A673 (cell line): ENCODE results near the gene METTL1.
"Not testable (repeated sequence)": the region's sequence is repeated elsewhere in the genome, so short reads cannot be mapped to it uniquely, and the experiment has no call there.

Source experiments
- CTCF ChIP-seq: fragments of 300-800, 200-600 bp; sonication (generic); conservative IDR thresholded peaks from 2 replicates; pipeline ENCODE4 v1.5.1; 2017; ENCODE audit warnings: low read depth, mild to moderate bottlenecking, antibody characterized with exemption, low read length, moderate library complexity, mixed read lengths
- EZH2 ChIP-seq: fragments of 200-600 bp; sonication (generic); IDR thresholded peaks from 2 replicates; pipeline ENCODE4 v1.6.1; 2017; ENCODE audit warnings: borderline replicate concordance, low read depth, mild to moderate bottlenecking, mixed read lengths, antibody characterized with exemption, low read length; ENCODE audit not compliant: poor library complexity, severe bottlenecking

- not testable (repeated sequence) for TF ChIP-seq CTCF, EZH2
Measured at GRCh38 chr12:57721846-57722608, 49.9 kb downstream of the METTL1 start.
